GM12864 (cell line): ENCODE measurements around the gene IGF2BP1.
"Not testable (repeated sequence)": the region's sequence is repeated elsewhere in the genome, so short reads cannot be mapped to it uniquely, and the experiment has no call there.

Source experiments
- DNase-seq: peaks from one replicate; pipeline ENCODE4 v3.0.0-alpha.2; 2011; ENCODE audit warnings: low read depth
- H3K4me3 ChIP-seq: 2 replicates; pipeline ENCODE4 v1.5.1; 2011; ENCODE audit warnings: mild to moderate bottlenecking, low read depth, low read length, control low read depth
- CTCF ChIP-seq: IDR thresholded peaks from 2 replicates; pipeline ENCODE4 v1.5.1; 2011; ENCODE audit warnings: low read depth, mild to moderate bottlenecking, moderate library complexity, low read length, control low read depth, inconsistent platforms; ENCODE audit errors: missing control alignments

Gene IGF2BP1

GRCh38 chr17:49093131-49093530 is 95.9 kb downstream of the IGF2BP1 start:
- TF ChIP-seq CTCF = no peak
- DNase-seq = no peak
- H3K4me3 ChIP-seq = no peak overlapping the region

GRCh38 chr17:49100601-49101000 is 103.4 kb downstream of the IGF2BP1 start:
- no peak for DNase-seq
- TF ChIP-seq CTCF = no peak
- H3K4me3 ChIP-seq = no peak overlapping the region

GRCh38 chr17:49101054-49101534 is 103.9 kb downstream of the IGF2BP1 start:
- no peak overlapping the region for H3K4me3 ChIP-seq
- no peak for DNase-seq
- TF ChIP-seq CTCF = no peak

GRCh38 chr17:49103360-49103759 is 106.2 kb downstream of the IGF2BP1 start:
- not testable (repeated sequence) for DNase-seq, H3K4me3 ChIP-seq

- H3K4me3 ChIP-seq = no peak overlapping the region
- no peak for TF ChIP-seq CTCF
- no peak for DNase-seq
These were observed 107.4 kb downstream of the IGF2BP1 start for GRCh38 chr17:49104511-49105074.
